Measurements from ENCODE around the gene PHF14. TPM values are rescaled to one million over a fixed set of nuclear protein-coding genes. Genes with fewer than 3 reads are reported as not detected.
A peak's percentile ranks its signal among the peaks of the same experiment; 100 is the strongest.

The PHF14 gene
- polyA plus RNA-seq, 3 donors: 4.8 to 7.4 (median 5.4) TPM

- no peaks in the 10 kb centered on the region for H3K79me2 ChIP-seq (ENCODE audit: insufficient read depth, low read length)
- Mint-ChIP-seq H3K36me3 (peaks cover 7 to 8% of the 10 kb centered on the region in 2 donors), H3K4me3 (no peak overlapping the region), H3K27me3 (ENCODE audit: low read depth in 3 of 3) (no peaks in the 10 kb centered on the region), H3K9me3 (no peaks in the 10 kb centered on the region), H3K4me1 (peaks cover 2% of the 10 kb centered on the region), H3K27ac (peak overlapping the region in 2 of 7 donors; percentile 3 to 16)
- no peaks in the 10 kb centered on the region for H3K4me1 ChIP-seq (ENCODE audit: control insufficient read depth in 1 of 2, insufficient read depth in 2 of 2, low read length in 2 of 2)
- WGBS (ENCODE audit: insufficient coverage): 82% methylated on average over 2 of the region's 3 CpGs
- no peak overlapping the region for H3K9ac ChIP-seq (ENCODE audit: insufficient read depth, low read length, poor library complexity, severe bottlenecking)
- peaks cover 0 to 5% of the 10 kb centered on the region in 2 donors for H3K36me3 ChIP-seq (replicated peaks in 1 of 2; ENCODE audit: control insufficient read depth in 1 of 2, insufficient read depth in 2 of 2, low read length in 2 of 2)
- H3K4me3 ChIP-seq (replicated peaks in 1 of 3; ENCODE audit: low read depth in 2 of 3, low read length in 3 of 3): no peak overlapping the region
- no peak overlapping the region for H2AFZ ChIP-seq (ENCODE audit: insufficient read depth, low read depth, low read length, poor library complexity, severe bottlenecking)
- no peaks in the 10 kb centered on the region for H3K9me3 ChIP-seq (replicated peaks in 1 of 2; ENCODE audit: control insufficient read depth in 1 of 2, insufficient read depth in 1 of 2, low read length in 2 of 2)
- DNase-seq: no peak
- no peak overlapping the region for H3K27ac ChIP-seq (ENCODE audit: low read depth in 1 of 2, low read length in 2 of 2)
- intact Hi-C loops (cut with micrococcal nuclease): no loop called here
- TF ChIP-seq CTCF (IDR thresholded peaks at IDR 0.05): no peak
- H4K20me1 ChIP-seq (ENCODE audit: insufficient read depth, low read length): no peaks in the 10 kb centered on the region
- H3K4me2 ChIP-seq (replicated peaks; ENCODE audit: extremely low read depth, low read length, poor library complexity, severe bottlenecking): no peak overlapping the region
- no peaks in the 10 kb centered on the region for H3K27me3 ChIP-seq (ENCODE audit: control insufficient read depth in 2 of 2, insufficient read depth in 2 of 2, low read length in 2 of 2)
These were observed 153.6 kb downstream of the PHF14 start for GRCh38 chr7:11127114-11127785.

GRCh38 chr7:11127988-11128387, 154.3 kb downstream of the PHF14 start:
- no peak overlapping the region for H3K27ac Mint-ChIP-seq
- Histone ChIP-seq H3K79me2 (ENCODE audit: insufficient read depth, low read length) (no peaks in the 10 kb centered on the region), H2AFZ (ENCODE audit: insufficient read depth, low read depth, low read length, poor library complexity, severe bottlenecking) (no peak overlapping the region), H4K20me1 (ENCODE audit: insufficient read depth, low read length) (no peaks in the 10 kb centered on the region), H3K27ac (ENCODE audit: low read depth in 1 of 2, low read length in 2 of 2) (no peak overlapping the region), H3K27me3 (ENCODE audit: control insufficient read depth in 2 of 2, insufficient read depth in 2 of 2, low read length in 2 of 2) (no peaks in the 10 kb centered on the region), H3K4me1 (ENCODE audit: control insufficient read depth in 1 of 2, insufficient read depth in 2 of 2, low read length in 2 of 2) (no peaks in the 10 kb centered on the region), H3K9ac (ENCODE audit: insufficient read depth, low read length, poor library complexity, severe bottlenecking) (no peak overlapping the region), H3K36me3 (replicated peaks in 1 of 2; ENCODE audit: control insufficient read depth in 1 of 2, insufficient read depth in 2 of 2, low read length in 2 of 2) (peaks cover 0 to 5% of the 10 kb centered on the region in 2 donors), H3K9me3 (replicated peaks in 1 of 2; ENCODE audit: control insufficient read depth in 1 of 2, insufficient read depth in 1 of 2, low read length in 2 of 2) (no peaks in the 10 kb centered on the region), H3K4me3 (replicated peaks in 1 of 3; ENCODE audit: low read depth in 2 of 3, low read length in 3 of 3) (no peak overlapping the region), H3K4me2 (replicated peaks; ENCODE audit: extremely low read depth, low read length, poor library complexity, severe bottlenecking) (no peak overlapping the region)
- H3K9me3 Mint-ChIP-seq: no peaks in the 10 kb centered on the region
- no peak for TF ChIP-seq CTCF (IDR thresholded peaks at IDR 0.05)
- peaks cover 2% of the 10 kb centered on the region for H3K4me1 Mint-ChIP-seq
- DNase-seq: no peak
- H3K4me3 Mint-ChIP-seq: no peak overlapping the region
- H3K27me3 Mint-ChIP-seq (ENCODE audit: low read depth in 3 of 3): no peaks in the 10 kb centered on the region
- peaks cover 7 to 8% of the 10 kb centered on the region in 2 donors for H3K36me3 Mint-ChIP-seq
- intact Hi-C loops (cut with micrococcal nuclease): no loop called here

Measured in CD14-positive monocyte (primary cell).